HG03460 (cell line): ENCODE results near the gene DLK1.

Experiments
- ATAC-seq: cut with Tn5 transposase; IDR thresholded peaks from one replicate; pipeline ENCODE4 v1.9.1; 2021; ENCODE audit not compliant: unreplicated experiment

Gene DLK1

DNA sequence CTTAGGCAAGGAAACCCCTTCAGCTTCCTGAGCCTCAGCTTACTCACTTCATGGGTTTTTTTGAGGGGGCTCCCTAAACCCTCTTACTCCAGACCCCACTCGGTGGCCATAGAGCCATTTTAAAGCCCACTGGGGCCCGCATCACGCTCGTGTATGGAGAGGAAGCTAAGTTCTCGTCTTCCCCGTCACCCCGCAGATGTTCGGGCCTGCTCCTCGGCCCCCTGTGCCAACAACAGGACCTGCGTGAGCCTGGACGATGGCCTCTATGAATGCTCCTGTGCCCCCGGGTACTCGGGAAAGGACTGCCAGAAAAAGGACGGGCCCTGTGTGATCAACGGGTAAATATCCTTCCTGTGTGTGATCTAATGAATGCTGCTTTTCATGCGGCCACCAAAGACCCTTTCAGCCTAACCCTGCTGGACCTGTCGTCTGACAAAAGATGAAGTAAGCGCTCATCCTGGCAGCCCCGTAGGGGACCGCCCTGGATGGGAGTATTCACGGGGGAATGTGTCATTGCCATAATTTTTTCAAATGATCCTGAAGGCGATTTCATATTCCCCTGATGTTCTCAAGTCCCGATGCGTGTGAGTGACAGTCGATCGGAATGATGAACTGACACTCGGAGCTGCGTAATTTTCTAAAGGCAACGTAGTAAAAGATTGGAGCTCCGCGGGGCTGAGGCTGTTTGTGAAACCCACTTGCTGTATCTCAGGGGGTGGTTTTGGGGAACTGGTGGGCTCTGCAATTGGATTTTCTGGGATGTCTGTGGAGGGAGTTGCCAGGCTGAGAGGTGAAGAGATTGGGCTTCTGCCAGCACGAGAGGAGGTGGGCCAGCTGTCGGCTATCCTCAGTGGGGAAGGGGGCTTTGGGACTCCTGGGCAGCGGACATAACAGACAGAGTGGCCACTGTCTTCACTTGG, 5.4 kb downstream of the DLK1 start:
- ATAC-seq = no peak

- no peak for ATAC-seq
Measured at GRCh38 chr14:100732766-100733100, 6.0 kb downstream of the DLK1 start.

- no peak for ATAC-seq
Measured at GRCh38 chr14:100733152-100733850, 6.6 kb downstream of the DLK1 start.

DNA sequence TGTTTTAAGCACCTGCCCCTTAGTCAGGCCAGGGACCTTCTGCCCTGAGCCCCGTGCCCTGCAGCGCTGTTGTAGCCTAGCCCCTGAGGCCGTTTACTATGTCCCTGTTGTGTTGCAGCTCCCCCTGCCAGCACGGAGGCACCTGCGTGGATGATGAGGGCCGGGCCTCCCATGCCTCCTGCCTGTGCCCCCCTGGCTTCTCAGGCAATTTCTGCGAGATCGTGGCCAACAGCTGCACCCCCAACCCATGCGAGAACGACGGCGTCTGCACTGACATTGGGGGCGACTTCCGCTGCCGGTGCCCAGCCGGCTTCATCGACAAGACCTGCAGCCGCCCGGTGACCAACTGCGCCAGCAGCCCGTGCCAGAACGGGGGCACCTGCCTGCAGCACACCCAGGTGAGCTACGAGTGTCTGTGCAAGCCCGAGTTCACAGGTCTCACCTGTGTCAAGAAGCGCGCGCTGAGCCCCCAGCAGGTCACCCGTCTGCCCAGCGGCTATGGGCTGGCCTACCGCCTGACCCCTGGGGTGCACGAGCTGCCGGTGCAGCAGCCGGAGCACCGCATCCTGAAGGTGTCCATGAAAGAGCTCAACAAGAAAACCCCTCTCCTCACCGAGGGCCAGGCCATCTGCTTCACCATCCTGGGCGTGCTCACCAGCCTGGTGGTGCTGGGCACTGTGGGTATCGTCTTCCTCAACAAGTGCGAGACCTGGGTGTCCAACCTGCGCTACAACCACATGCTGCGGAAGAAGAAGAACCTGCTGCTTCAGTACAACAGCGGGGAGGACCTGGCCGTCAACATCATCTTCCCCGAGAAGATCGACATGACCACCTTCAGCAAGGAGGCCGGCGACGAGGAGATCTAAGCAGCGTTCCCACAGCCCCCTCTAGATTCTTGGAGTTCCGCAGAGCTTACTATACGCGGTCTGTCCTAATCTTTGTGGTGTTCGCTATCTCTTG, 7.6 kb downstream of the DLK1 start:
- no peak for ATAC-seq

- ATAC-seq = no peak
Measured at GRCh38 chr14:100735271-100735670, 8.6 kb downstream of the DLK1 start.

GRCh38 chr14:100736269-100737180, 9.8 kb downstream of the DLK1 start:
- ATAC-seq = no peak

DNA sequence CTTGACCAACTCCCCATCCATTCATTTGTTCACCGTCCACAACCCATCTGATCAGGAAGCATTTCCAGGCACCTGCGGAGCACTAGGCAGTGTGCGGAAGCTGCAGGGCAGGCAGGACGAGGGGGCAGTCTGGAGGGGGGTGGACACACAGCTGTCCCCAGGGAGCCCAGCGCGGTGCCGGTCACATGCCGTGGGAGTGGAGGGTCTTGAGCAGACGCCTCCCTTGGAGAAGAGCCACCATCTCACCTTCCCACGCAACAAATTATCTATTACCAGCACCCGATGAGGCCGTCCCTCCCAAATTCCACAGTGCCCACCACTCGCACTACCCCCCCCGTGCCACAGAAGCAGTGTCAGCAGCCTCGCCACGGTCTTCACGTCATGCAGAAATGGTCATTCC, 10.8 kb downstream of the DLK1 start:
- no peak for ATAC-seq

GRCh38 chr14:100738269-100738691, 11.6 kb downstream of the DLK1 start:
- no peak for ATAC-seq

- no peak for ATAC-seq
Measured at GRCh38 chr14:100738704-100739131, 12.0 kb downstream of the DLK1 start.

DNA sequence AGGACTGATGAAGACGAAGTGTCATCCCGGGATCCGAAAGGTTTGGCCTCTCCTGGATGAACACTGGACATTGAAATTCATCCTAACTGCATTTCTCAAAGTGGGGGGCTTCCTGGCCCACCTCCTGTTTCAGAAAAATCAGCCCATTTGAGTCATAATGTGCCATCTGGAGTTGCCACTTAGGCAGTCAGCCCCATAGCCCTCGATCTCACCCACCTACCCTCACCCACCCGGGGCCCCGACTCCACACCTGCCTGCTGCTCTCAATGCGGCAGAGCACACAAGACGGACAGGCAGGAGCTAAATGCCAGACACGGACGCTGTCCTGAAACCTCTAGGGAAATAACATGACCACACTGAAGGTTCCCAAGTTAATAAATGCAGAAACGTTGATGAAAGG, 12.6 kb downstream of the DLK1 start:
- no peak for ATAC-seq

- no peak for ATAC-seq
Measured at GRCh38 chr14:100740196-100740825, 13.6 kb downstream of the DLK1 start.

- ATAC-seq = no peak
Measured at GRCh38 chr14:100740929-100741328, 14.2 kb downstream of the DLK1 start.

GRCh38 chr14:100741966-100742365, 15.3 kb downstream of the DLK1 start:
- ATAC-seq = no peak

- no peak for ATAC-seq
Measured at GRCh38 chr14:100746326-100746725, 19.6 kb downstream of the DLK1 start.

GRCh38 chr14:100747021-100747586, 20.4 kb downstream of the DLK1 start:
- ATAC-seq = no peak

DNA sequence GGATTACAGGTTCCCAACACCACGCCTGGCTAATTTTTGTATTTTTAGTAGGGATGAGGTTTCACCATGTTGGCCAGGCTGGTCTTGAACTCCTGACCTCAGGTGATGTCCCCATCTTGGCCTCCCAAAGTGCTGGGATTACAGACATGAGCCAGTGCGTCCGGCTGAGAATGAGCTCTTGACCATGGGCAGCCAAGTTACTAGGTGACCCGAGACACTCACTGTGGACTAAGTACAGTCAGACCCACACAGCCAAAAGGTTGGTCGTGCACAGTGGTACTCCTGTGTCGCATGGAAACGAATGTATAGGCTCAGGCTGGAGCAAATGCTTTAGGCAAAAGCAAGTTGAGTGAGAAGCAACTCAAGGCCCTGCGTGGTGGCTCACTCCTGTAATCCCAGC, 21.0 kb downstream of the DLK1 start:
- no peak for ATAC-seq

DNA sequence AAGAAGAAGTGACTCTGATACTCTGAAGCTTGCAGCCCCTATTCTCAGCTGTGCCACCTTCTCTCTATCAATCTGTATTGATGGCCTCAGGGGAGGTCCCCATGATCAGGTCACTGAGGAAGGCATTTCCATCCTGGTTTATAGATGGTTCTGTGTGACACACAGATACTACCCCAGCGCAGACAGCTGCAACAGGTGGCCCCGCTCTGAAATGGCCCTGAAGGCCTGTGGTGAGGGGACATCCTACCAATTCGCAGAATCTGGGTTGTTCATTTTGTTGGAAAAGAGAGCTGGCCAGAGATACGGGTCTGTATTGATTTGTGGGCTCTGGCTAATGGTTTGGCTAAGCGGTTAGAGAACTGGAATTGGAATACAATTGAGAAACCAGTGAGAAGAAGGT, 21.7 kb downstream of the DLK1 start:
- no peak for ATAC-seq

DNA sequence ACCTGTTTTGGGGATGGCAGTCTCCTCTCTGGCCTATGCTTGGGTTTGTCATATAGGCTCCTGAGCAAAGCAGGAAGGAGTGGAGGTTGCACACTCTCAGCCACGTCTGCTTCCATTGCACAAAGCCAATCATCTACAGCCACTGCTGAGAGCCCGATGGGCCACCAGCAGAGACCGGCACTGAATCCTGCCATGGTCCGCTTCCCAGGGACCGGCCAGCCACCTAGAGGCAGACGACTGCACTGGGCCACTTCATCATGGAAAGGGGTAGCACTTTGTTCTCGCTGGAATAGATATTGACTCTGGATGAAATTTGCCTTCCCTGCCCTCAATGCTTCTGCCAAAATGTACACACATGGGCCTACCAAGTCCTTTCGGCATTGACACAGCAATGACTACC, 22.3 kb downstream of the DLK1 start:
- no peak for ATAC-seq

- ATAC-seq = no peak
Measured at GRCh38 chr14:100749967-100750597, 23.4 kb downstream of the DLK1 start.
